Common myeloid progenitor, CD34-positive (primary cell): ENCODE results near the gene DNAH17.
A peak's percentile ranks its signal among the peaks of the same experiment; 100 is the strongest.

Experiments
- CTCF ChIA-PET: fragments of 350-600 bp; sonication (Branson Sonifier 250); formaldehyde crosslinking; loops from one replicate; lab custom pipeline; 2021; ENCODE audit warnings: antibody characterized with exemption; lab: Charles Lee
- POLR2A ChIA-PET: fragments of 350-600 bp; sonication (Branson Sonifier 250); formaldehyde crosslinking; loops from one replicate; lab custom pipeline; 2021; ENCODE audit warnings: antibody characterized with exemption; lab: Charles Lee
- DNase-seq, 3 donors: peaks; one replicate each; pipeline versions ENCODE4 v3.0.0 to v3.0.0-alpha.2; 2013
- H3K27ac ChIP-seq, 2 experiments: 1 replicate in 1 of 2; 2 replicates in 1 of 2; pipeline ENCODE4 v1.7.0; 2013; ENCODE audit warnings: inconsistent platforms in 2 of 2, low read length in 2 of 2, mild to moderate bottlenecking in 2 of 2, low read depth in 1 of 2, moderate library complexity in 1 of 2; ENCODE audit not compliant: severe bottlenecking in 2 of 2, insufficient read depth in 1 of 2, poor library complexity in 1 of 2
- H3K27me3 ChIP-seq, 5 experiments: replicated peaks in 2 of 5; 1 replicate in 3 of 5; 2 replicates in 2 of 5; pipeline versions ENCODE4 v1.6.1 to v1.7.0; 2013; ENCODE audit warnings: low read length in 4 of 5, mild to moderate bottlenecking in 2 of 5, moderate library complexity in 2 of 5, inconsistent platforms in 1 of 5; ENCODE audit not compliant: insufficient read depth in 5 of 5, control insufficient read depth in 4 of 5
- H3K36me3 ChIP-seq, 4 experiments: 1 replicate in 2 of 4; 2 replicates in 2 of 4; pipeline versions ENCODE4 v1.6.1 to v1.7.0; 2013; ENCODE audit warnings: low read length in 3 of 4, control low read depth in 1 of 4, mild to moderate bottlenecking in 1 of 4; ENCODE audit not compliant: control insufficient read depth in 4 of 4, insufficient read depth in 4 of 4
- H3K4me1 ChIP-seq, 4 experiments: 1 replicate in 3 of 4; 2 replicates in 1 of 4; pipeline versions ENCODE4 v1.6.1 to v1.7.1; 2013; ENCODE audit warnings: low read length in 3 of 4, mild to moderate bottlenecking in 3 of 4, control low read depth in 1 of 4, inconsistent platforms in 1 of 4, moderate library complexity in 1 of 4; ENCODE audit not compliant: control insufficient read depth in 4 of 4, insufficient read depth in 4 of 4; ENCODE audit errors: control extremely low read depth in 1 of 4
- H3K4me3 ChIP-seq, 7 experiments: 1 replicate in 4 of 7; 2 replicates in 3 of 7; pipeline versions ENCODE4 v1.5.1 to v1.7.0; 2013; ENCODE audit warnings: mild to moderate bottlenecking in 7 of 7, low read length in 6 of 7, moderate library complexity in 6 of 7, inconsistent platforms in 2 of 7, low read depth in 2 of 7, control low read depth in 1 of 7; ENCODE audit not compliant: insufficient read depth in 4 of 7, control insufficient read depth in 1 of 7; ENCODE audit errors: extremely low read depth in 1 of 7
- H3K9me3 ChIP-seq, 5 experiments: 1 replicate in 4 of 5; 2 replicates in 1 of 5; pipeline versions ENCODE4 v1.6.1 to v1.7.1; 2013; ENCODE audit warnings: low read length in 4 of 5, mild to moderate bottlenecking in 2 of 5, inconsistent platforms in 1 of 5, low read depth in 1 of 5, moderate library complexity in 1 of 5; ENCODE audit not compliant: control insufficient read depth in 4 of 5, insufficient read depth in 2 of 5; ENCODE audit errors: control extremely low read depth in 1 of 5
- WGBS: methylation state at CpG from one replicate; pipeline ENCODE4 v1.1.5; 2013; ENCODE audit not compliant: insufficient coverage; 5-methylcytosine and 5-hydroxymethylcytosine counted together

DNAH17 gene

GRCh38 chr17:78425429-78425828 is 151.8 kb downstream of the DNAH17 start:
- 93% methylated on average over 13 of the region's 17 CpGs for WGBS
- CTCF ChIA-PET = interaction anchor here (1.5 to 10.8 kb wide), 4 partner anchors 14 to 136 kb away, joined by 4 to 104 read pairs (median 26); no protein-coding TSS in a partner anchor
- Histone ChIP-seq H3K4me1 (peaks cover 2 to 4% (median 3%) of the 10 kb centered on the region in 4 experiments), H3K4me3 (no peak overlapping the region), H3K36me3 (peaks cover 11 to 90% (median 63%) of the 10 kb centered on the region in 4 experiments), H3K9me3 (no peaks in the 10 kb centered on the region), H3K27me3 (no peaks in the 10 kb centered on the region), H3K27ac (no peak overlapping the region)
- POLR2A ChIA-PET = no interaction called here
- no peak for DNase-seq

DNA sequence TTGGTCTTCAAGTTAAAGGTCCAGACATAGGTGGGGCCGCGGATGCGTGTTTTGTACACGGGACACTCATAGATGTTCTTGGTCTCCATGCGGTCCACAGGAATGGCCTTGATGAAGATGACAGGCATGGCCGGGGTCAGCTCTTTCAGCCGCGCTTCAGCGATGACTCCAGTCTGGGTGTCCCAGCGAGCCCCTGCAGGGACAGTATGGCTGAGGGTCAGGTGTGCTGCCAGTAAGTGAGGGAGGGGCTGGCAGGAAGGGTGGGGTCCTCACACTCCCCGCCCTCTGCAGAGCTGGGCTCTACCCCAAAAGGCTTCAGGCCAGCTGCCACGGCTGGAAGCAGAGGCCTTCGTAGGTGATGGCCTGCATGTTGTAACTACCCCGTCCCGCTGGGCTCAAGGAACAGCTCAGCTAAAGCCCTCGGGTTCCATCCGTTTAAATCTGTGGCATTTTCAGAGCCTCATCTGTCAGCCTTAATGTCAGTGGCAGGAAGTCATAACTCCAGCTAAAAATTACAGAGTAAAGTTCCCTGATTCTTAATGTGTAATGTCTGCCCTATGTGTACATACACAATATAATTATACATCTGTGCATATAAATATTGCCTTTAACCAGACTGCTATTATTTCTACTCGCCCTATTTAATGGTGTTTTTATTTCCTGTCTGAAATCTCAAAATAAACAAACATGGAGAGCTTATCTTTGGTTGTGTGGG is 153.1 kb downstream of the DNAH17 start:
- H3K4me1 ChIP-seq = peaks cover 2 to 4% (median 3%) of the 10 kb centered on the region in 4 experiments
- 77% methylated on average over 14 of the region's 18 CpGs for WGBS
- H3K36me3 ChIP-seq = peaks cover 11 to 92% (median 66%) of the 10 kb centered on the region in 4 experiments
- ChIA-PET CTCF (interaction anchor here (1.2 to 10.8 kb wide), 7 partner anchors 22 to 239 kb away, joined by 3 to 104 read pairs (median 5); no protein-coding TSS in a partner anchor), POLR2A (interaction anchor here (0.6 kb wide), 1 partner anchor 262 kb away, joined by 4 read pairs; no protein-coding TSS in a partner anchor)
- H3K27ac ChIP-seq = no peak overlapping the region
- H3K4me3 ChIP-seq = no peak overlapping the region
- no peaks in the 10 kb centered on the region for H3K27me3 ChIP-seq
- no peaks in the 10 kb centered on the region for H3K9me3 ChIP-seq
- no peak for DNase-seq

GRCh38 chr17:78422872-78423588 is 154.2 kb downstream of the DNAH17 start:
- no peak overlapping the region for H3K27ac ChIP-seq
- H3K4me1 ChIP-seq = peaks cover 2 to 4% (median 3%) of the 10 kb centered on the region in 4 experiments
- CTCF ChIA-PET = interaction anchor here (0.6 to 10.8 kb wide), 21 partner anchors 8 to 307 kb away, joined by 3 to 104 read pairs (median 5); partner anchors contain the start of gene TMEM235
- no peak for DNase-seq
- POLR2A ChIA-PET = interaction anchor here (0.6 kb wide), 1 partner anchor 261 kb away, joined by 4 read pairs; no protein-coding TSS in a partner anchor
- no peak overlapping the region for H3K4me3 ChIP-seq
- H3K27me3 ChIP-seq = no peaks in the 10 kb centered on the region
- no peaks in the 10 kb centered on the region for H3K9me3 ChIP-seq
- H3K36me3 ChIP-seq = peaks cover 10 to 84% (median 61%) of the 10 kb centered on the region in 4 experiments
- 88% methylated on average over 20 of the region's 20 CpGs for whole genome bisulfite sequencing

DNA sequence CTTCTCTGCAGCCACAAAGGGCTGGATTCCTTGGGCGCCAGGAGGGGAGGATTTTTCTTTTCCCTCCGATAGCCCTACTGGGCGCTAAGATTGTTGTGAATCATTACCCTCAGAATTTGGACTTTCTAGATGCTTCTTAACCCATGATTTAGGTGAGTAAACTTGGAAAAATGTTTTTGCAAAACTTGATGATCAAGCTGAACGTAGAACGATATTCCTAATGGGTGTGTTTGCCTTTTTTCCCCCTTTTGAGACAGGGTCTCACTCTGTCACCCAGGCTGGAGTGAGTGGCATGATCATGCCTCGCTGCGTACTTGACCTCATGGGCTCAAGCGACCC is 155.0 kb downstream of the DNAH17 start:
- 93% methylated on average over 2 of the region's 8 CpGs for WGBS
- H3K9me3 ChIP-seq = no peaks in the 10 kb centered on the region
- H3K27me3 ChIP-seq = no peaks in the 10 kb centered on the region
- H3K36me3 ChIP-seq = peaks cover 10 to 82% (median 58%) of the 10 kb centered on the region in 4 experiments
- no peak overlapping the region for H3K4me3 ChIP-seq
- POLR2A ChIA-PET = interaction anchor here (1.0 kb wide), 1 partner anchor 170 kb away, joined by 5 read pairs; no protein-coding TSS in a partner anchor
- CTCF ChIA-PET = interaction anchor here (0.6 to 10.8 kb wide), 27 partner anchors 9 to 338 kb away, joined by 3 to 104 read pairs (median 4); partner anchors contain the start of gene TMEM235
- H3K27ac ChIP-seq = no peak overlapping the region
- no peak for DNase-seq
- H3K4me1 ChIP-seq = peaks cover 2 to 9% (median 7%) of the 10 kb centered on the region in 4 experiments

- Histone ChIP-seq H3K4me1 (peaks cover 4 to 14% (median 13%) of the 10 kb centered on the region in 4 experiments), H3K4me3 (no peak overlapping the region), H3K36me3 (peaks cover 10 to 78% (median 54%) of the 10 kb centered on the region in 4 experiments), H3K27ac (no peak overlapping the region), H3K27me3 (no peaks in the 10 kb centered on the region), H3K9me3 (no peaks in the 10 kb centered on the region)
- 93% methylated on average over 15 of the region's 24 CpGs for WGBS
- ChIA-PET CTCF (interaction anchor here (0.7 to 10.8 kb wide), 26 partner anchors 9 to 337 kb away, joined by 3 to 104 read pairs (median 5); partner anchors contain the start of gene TMEM235), POLR2A (interaction anchor here (1.0 kb wide), 1 partner anchor 170 kb away, joined by 5 read pairs; no protein-coding TSS in a partner anchor)
- DNase-seq = peak; percentile 76 to 82 (median 77)
Measured at GRCh38 chr17:78421534-78422266, 155.5 kb downstream of the DNAH17 start.

GRCh38 chr17:78421084-78421533 is 156.1 kb downstream of the DNAH17 start:
- no peak overlapping the region for H3K4me3 ChIP-seq
- no peaks in the 10 kb centered on the region for H3K27me3 ChIP-seq
- no peaks in the 10 kb centered on the region for H3K9me3 ChIP-seq
- H3K36me3 ChIP-seq = peaks cover 10 to 72% (median 51%) of the 10 kb centered on the region in 4 experiments
- no peak for DNase-seq
- WGBS = 100% methylated on average over 1 of the region's 6 CpGs
- H3K27ac ChIP-seq = no peak overlapping the region
- ChIA-PET POLR2A (no interaction called here), CTCF (interaction anchor here (0.9 to 10.8 kb wide), 16 partner anchors 10 to 336 kb away, joined by 3 to 104 read pairs (median 5); no protein-coding TSS in a partner anchor)
- peaks cover 9 to 20% (median 19%) of the 10 kb centered on the region in 4 experiments for H3K4me1 ChIP-seq
